Measurements from ENCODE around the gene SHCBP1. TPM values are rescaled to one million over a fixed set of nuclear protein-coding genes. Genes with fewer than 3 reads are reported as not detected.

Gene SHCBP1
- total RNA-seq, 2 experiments from 2014 or later, result 37.0 to 37.6 TPM

DNA sequence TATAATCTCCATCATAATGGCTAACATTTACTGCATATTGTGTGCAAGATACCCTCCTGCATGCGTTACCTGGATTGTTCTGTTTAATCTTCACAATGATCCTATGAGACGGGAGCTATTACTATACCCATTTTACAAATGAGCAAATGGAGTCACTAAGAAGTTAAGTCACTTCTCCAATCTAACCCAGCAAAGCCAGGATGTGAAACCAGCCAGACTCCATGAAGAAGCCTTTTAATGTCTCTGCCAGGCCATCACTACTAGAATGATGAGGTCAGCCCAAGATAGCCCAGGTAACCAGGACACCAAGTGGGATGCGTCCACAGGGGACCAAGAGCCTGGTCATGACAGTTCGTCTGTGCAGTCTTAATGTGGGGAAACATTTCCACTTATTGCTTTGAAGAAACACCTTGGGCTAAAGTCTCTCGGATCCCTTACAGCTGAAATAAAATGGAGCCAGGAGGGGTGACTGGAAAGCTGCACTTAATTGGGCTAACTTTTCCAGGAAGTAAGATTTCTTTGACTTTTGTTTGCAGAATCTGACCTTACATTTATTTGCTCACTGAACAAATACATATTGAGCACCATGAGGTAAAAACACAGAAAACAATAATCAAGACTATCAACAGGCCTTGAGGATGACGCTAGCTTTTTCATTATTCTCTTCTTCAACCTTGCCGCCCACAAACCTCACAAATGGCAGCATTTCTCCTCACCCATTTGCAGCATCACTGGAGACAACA, 926 bp upstream of the SHCBP1 start:
- ChIA-PET POLR2A (interaction anchor here (0.7 to 1.4 kb wide), 2 partner anchors 12 to 25 kb away, joined by 3 read pairs; no protein-coding TSS in a partner anchor), CTCF (interaction anchor here (0.8 to 2.2 kb wide), 3 partner anchors 9 to 68 kb away, joined by 3 to 10 read pairs (median 3); no protein-coding TSS in a partner anchor)
- intact Hi-C loops (cut with micrococcal nuclease), result no loop called here
- peaks cover 17% of the 10 kb centered on the region for H3K36me3 Mint-ChIP-seq (ENCODE audit: low read depth)
- peak overlapping the region; percentile 96 for H3K4me3 Mint-ChIP-seq
- TF ChIP-seq, protein P1, sequence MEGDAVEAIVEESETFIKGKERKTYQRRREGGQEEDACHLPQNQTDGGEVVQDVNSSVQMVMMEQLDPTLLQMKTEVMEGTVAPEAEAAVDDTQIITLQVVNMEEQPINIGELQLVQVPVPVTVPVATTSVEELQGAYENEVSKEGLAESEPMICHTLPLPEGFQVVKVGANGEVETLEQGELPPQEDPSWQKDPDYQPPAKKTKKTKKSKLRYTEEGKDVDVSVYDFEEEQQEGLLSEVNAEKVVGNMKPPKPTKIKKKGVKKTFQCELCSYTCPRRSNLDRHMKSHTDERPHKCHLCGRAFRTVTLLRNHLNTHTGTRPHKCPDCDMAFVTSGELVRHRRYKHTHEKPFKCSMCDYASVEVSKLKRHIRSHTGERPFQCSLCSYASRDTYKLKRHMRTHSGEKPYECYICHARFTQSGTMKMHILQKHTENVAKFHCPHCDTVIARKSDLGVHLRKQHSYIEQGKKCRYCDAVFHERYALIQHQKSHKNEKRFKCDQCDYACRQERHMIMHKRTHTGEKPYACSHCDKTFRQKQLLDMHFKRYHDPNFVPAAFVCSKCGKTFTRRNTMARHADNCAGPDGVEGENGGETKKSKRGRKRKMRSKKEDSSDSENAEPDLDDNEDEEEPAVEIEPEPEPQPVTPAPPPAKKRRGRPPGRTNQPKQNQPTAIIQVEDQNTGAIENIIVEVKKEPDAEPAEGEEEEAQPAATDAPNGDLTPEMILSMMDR (IDR thresholded peaks at IDR 0.05), result no peak
- no peak overlapping the region for H3K27ac Mint-ChIP-seq
- DNase-seq (no peak), ATAC-seq (no peak)
- no peaks in the 10 kb centered on the region for H3K9me3 Mint-ChIP-seq
- H3K4me1 Mint-ChIP-seq (ENCODE audit: low read depth), result peaks cover 13% of the 10 kb centered on the region
- H3K27me3 Mint-ChIP-seq, result peaks cover 4% of the 10 kb centered on the region

- H3K36me3 Mint-ChIP-seq (ENCODE audit: low read depth), result peaks cover 29% of the 10 kb centered on the region
- ATAC-seq (peak; percentile 8), DNase-seq (peak; percentile 27)
- no peaks in the 10 kb centered on the region for H3K9me3 Mint-ChIP-seq
- CTCF ChIA-PET, result interaction anchor here (0.6 to 2.2 kb wide), 4 partner anchors 11 to 521 kb away, joined by 3 to 10 read pairs (median 3); no protein-coding TSS in a partner anchor
- H3K4me1 Mint-ChIP-seq (ENCODE audit: low read depth), result peaks cover 13% of the 10 kb centered on the region
- H3K27ac Mint-ChIP-seq, result peak overlapping the region; percentile 82
- POLR2A ChIA-PET, result interaction anchor here (0.6 to 1.4 kb wide), 4 partner anchors 11 to 71 kb away, joined by 3 to 5 read pairs (median 3); no protein-coding TSS in a partner anchor
- H3K4me3 Mint-ChIP-seq, result peak overlapping the region; percentile 96
- TF ChIP-seq, protein P1 (IDR thresholded peaks at IDR 0.05), result no peak
- intact Hi-C loops (cut with micrococcal nuclease), result no loop called here
- H3K27me3 Mint-ChIP-seq, result peaks cover 4% of the 10 kb centered on the region
Observed at GRCh38 chr16:46620266-46621005, 743 bp downstream of the SHCBP1 start.

GRCh38 chr16:46618516-46618915, 2.7 kb downstream of the SHCBP1 start:
- intact Hi-C loops (cut with micrococcal nuclease), result loop anchor here (10.0 kb wide), 1 partner anchor 64 kb away; no protein-coding TSS in a partner anchor
- POLR2A ChIA-PET, result interaction anchor here (0.6 kb wide), 1 partner anchor 71 kb away, joined by 4 read pairs; the partner anchor contains the start of gene ORC6

GRCh38 chr16:46614006-46614405, 7.2 kb downstream of the SHCBP1 start:
- Mint-ChIP-seq H3K4me1 (ENCODE audit: low read depth) (no peaks in the 10 kb centered on the region), H3K36me3 (ENCODE audit: low read depth) (peaks cover 32% of the 10 kb centered on the region), H3K27ac (no peak overlapping the region), H3K27me3 (no peaks in the 10 kb centered on the region), H3K4me3 (no peak overlapping the region), H3K9me3 (no peaks in the 10 kb centered on the region)
- ATAC-seq (no peak), DNase-seq (no peak)
- POLR2A ChIA-PET, result no interaction called here
- CTCF ChIA-PET, result interaction anchor here (1.0 kb wide), 1 partner anchor 59 kb away, joined by 3 read pairs; no protein-coding TSS in a partner anchor
- TF ChIP-seq, protein P1 (IDR thresholded peaks at IDR 0.05), result no peak
- intact Hi-C loops (cut with micrococcal nuclease), result loop anchor here (10.0 kb wide), 1 partner anchor 59 kb away; no protein-coding TSS in a partner anchor

More at GRCh38 chr16:46618516-46618915, 2.7 kb downstream of the SHCBP1 start:
- Mint-ChIP-seq H3K4me1 (ENCODE audit: low read depth) (peaks cover 13% of the 10 kb centered on the region), H3K4me3 (no peak overlapping the region), H3K36me3 (ENCODE audit: low read depth) (peaks cover 35% of the 10 kb centered on the region), H3K27ac (no peak overlapping the region), H3K27me3 (peaks cover 4% of the 10 kb centered on the region), H3K9me3 (no peaks in the 10 kb centered on the region)
- DNase-seq (no peak), ATAC-seq (no peak)
- CTCF ChIA-PET, result interaction anchor here (1.2 to 2.7 kb wide), 4 partner anchors 10 to 64 kb away, joined by 4 to 8 read pairs (median 5); no protein-coding TSS in a partner anchor
- TF ChIP-seq, protein P1 (IDR thresholded peaks at IDR 0.05), result no peak

Data from activated CD8-positive, alpha-beta T cell treated with anti-CD3 and anti-CD28 coated beads for 36 hours (primary cell).